ENCODE data around the gene SPRR2G.
"Not testable (repeated sequence)": the region's sequence is repeated elsewhere in the genome, so short reads cannot be mapped to it uniquely, and the experiment has no call there.

Gene SPRR2G

GRCh38 chr1:153150846-153151245 is at the start of gene SPRR2G:
TSS of gene SPRR2G (minus strand) at chr1:153150890. CDS start at chr1:153150110, 780 bp downstream.
- TF ChIP-seq JUND (IDR thresholded peaks at IDR 0.05; ENCODE audit: low read depth): no peak
- no peak for DNase-seq (ENCODE audit: low read depth in 1 of 2, low spot score in 1 of 2)
- in situ Hi-C loops (cut with HindIII; ENCODE audit: low pct_unique_long_range_greater_than_20kb, low sequenced_read_pairs): no loop called here

GRCh38 chr1:153195216-153195615 is 44.5 kb upstream of the SPRR2G start:
- in situ Hi-C loops (cut with HindIII; ENCODE audit: low pct_unique_long_range_greater_than_20kb, low sequenced_read_pairs): no loop called here
- no peak for DNase-seq (ENCODE audit: low read depth in 1 of 2, low spot score in 1 of 2)
- no peak for TF ChIP-seq JUND (IDR thresholded peaks at IDR 0.05; ENCODE audit: low read depth)

GRCh38 chr1:153194331-153195050 is 43.8 kb upstream of the SPRR2G start:
- DNase-seq (ENCODE audit: low read depth in 1 of 2, low spot score in 1 of 2): no peak
- in situ Hi-C loops (cut with HindIII; ENCODE audit: low pct_unique_long_range_greater_than_20kb, low sequenced_read_pairs): no loop called here
- TF ChIP-seq JUND (IDR thresholded peaks at IDR 0.05; ENCODE audit: low read depth): no peak

GRCh38 chr1:153192697-153193096 is 42.0 kb upstream of the SPRR2G start:
- in situ Hi-C loops (cut with HindIII; ENCODE audit: low pct_unique_long_range_greater_than_20kb, low sequenced_read_pairs): no loop called here
- DNase-seq (ENCODE audit: low read depth in 1 of 2, low spot score in 1 of 2): peak; percentile 42 to 76

GRCh38 chr1:153190373-153190772 is 39.7 kb upstream of the SPRR2G start:
- in situ Hi-C loops (cut with HindIII; ENCODE audit: low pct_unique_long_range_greater_than_20kb, low sequenced_read_pairs): no loop called here
- peak in 1 of 2 experiments; percentile 65 for DNase-seq (ENCODE audit: low read depth in 1 of 2, low spot score in 1 of 2)

More at GRCh38 chr1:153192697-153193096, 42.0 kb upstream of the SPRR2G start:
- no peak for TF ChIP-seq JUND (IDR thresholded peaks at IDR 0.05; ENCODE audit: low read depth)

GRCh38 chr1:153188301-153188700 is 37.6 kb upstream of the SPRR2G start:
- in situ Hi-C loops (cut with HindIII; ENCODE audit: low pct_unique_long_range_greater_than_20kb, low sequenced_read_pairs); DNase-seq (ENCODE audit: low read depth in 1 of 2, low spot score in 1 of 2): not testable (repeated sequence)

More at GRCh38 chr1:153190373-153190772, 39.7 kb upstream of the SPRR2G start:
- no peak for TF ChIP-seq JUND (IDR thresholded peaks at IDR 0.05; ENCODE audit: low read depth)

GRCh38 chr1:153180556-153180955 is 29.9 kb upstream of the SPRR2G start:
- TF ChIP-seq JUND (IDR thresholded peaks at IDR 0.05; ENCODE audit: low read depth): no peak
- peak in 1 of 2 experiments; percentile 25 for DNase-seq (ENCODE audit: low read depth in 1 of 2, low spot score in 1 of 2)
- in situ Hi-C loops (cut with HindIII; ENCODE audit: low pct_unique_long_range_greater_than_20kb, low sequenced_read_pairs): no loop called here

GRCh38 chr1:153178922-153179321 is 28.2 kb upstream of the SPRR2G start:
- in situ Hi-C loops (cut with HindIII; ENCODE audit: low pct_unique_long_range_greater_than_20kb, low sequenced_read_pairs): no loop called here
- no peak for DNase-seq (ENCODE audit: low read depth in 1 of 2, low spot score in 1 of 2)
- TF ChIP-seq JUND (IDR thresholded peaks at IDR 0.05; ENCODE audit: low read depth): no peak

GRCh38 chr1:153174624-153175023 is 23.9 kb upstream of the SPRR2G start:
- DNase-seq (ENCODE audit: low read depth in 1 of 2, low spot score in 1 of 2): no peak
- TF ChIP-seq JUND (IDR thresholded peaks at IDR 0.05; ENCODE audit: low read depth): no peak
- in situ Hi-C loops (cut with HindIII; ENCODE audit: low pct_unique_long_range_greater_than_20kb, low sequenced_read_pairs): no loop called here

- DNase-seq (ENCODE audit: low read depth in 1 of 2, low spot score in 1 of 2): no peak
- no peak for TF ChIP-seq JUND (IDR thresholded peaks at IDR 0.05; ENCODE audit: low read depth)
- in situ Hi-C loops (cut with HindIII; ENCODE audit: low pct_unique_long_range_greater_than_20kb, low sequenced_read_pairs): no loop called here
Observed at GRCh38 chr1:153168686-153169085, 18.0 kb upstream of the SPRR2G start.

GRCh38 chr1:153155541-153155940 is 4.9 kb upstream of the SPRR2G start:
- DNase-seq (ENCODE audit: low read depth in 1 of 2, low spot score in 1 of 2): no peak
- in situ Hi-C loops (cut with HindIII; ENCODE audit: low pct_unique_long_range_greater_than_20kb, low sequenced_read_pairs): no loop called here
- TF ChIP-seq JUND (IDR thresholded peaks at IDR 0.05; ENCODE audit: low read depth): no peak

- TF ChIP-seq JUND (IDR thresholded peaks at IDR 0.05; ENCODE audit: low read depth): no peak
- DNase-seq (ENCODE audit: low read depth in 1 of 2, low spot score in 1 of 2): no peak
- in situ Hi-C loops (cut with HindIII; ENCODE audit: low pct_unique_long_range_greater_than_20kb, low sequenced_read_pairs): no loop called here
Observed at GRCh38 chr1:153152481-153152880, 1.8 kb upstream of the SPRR2G start.

GRCh38 chr1:153141377-153141776 is 9.3 kb downstream of the SPRR2G start:
- in situ Hi-C loops (cut with HindIII; ENCODE audit: low pct_unique_long_range_greater_than_20kb, low sequenced_read_pairs): no loop called here
- TF ChIP-seq JUND (IDR thresholded peaks at IDR 0.05; ENCODE audit: low read depth): no peak
- DNase-seq (ENCODE audit: low read depth in 1 of 2, low spot score in 1 of 2): no peak

GRCh38 chr1:153140484-153140883 is 10.2 kb downstream of the SPRR2G start:
- no peak for DNase-seq (ENCODE audit: low read depth in 1 of 2, low spot score in 1 of 2)
- in situ Hi-C loops (cut with HindIII; ENCODE audit: low pct_unique_long_range_greater_than_20kb, low sequenced_read_pairs): no loop called here
- no peak for TF ChIP-seq JUND (IDR thresholded peaks at IDR 0.05; ENCODE audit: low read depth)
